Measurements from ENCODE around the gene TCERG1L.
"Not testable (repeated sequence)": the region's sequence is repeated elsewhere in the genome, so short reads cannot be mapped to it uniquely, and the experiment has no call there.

TCERG1L gene

DNA sequence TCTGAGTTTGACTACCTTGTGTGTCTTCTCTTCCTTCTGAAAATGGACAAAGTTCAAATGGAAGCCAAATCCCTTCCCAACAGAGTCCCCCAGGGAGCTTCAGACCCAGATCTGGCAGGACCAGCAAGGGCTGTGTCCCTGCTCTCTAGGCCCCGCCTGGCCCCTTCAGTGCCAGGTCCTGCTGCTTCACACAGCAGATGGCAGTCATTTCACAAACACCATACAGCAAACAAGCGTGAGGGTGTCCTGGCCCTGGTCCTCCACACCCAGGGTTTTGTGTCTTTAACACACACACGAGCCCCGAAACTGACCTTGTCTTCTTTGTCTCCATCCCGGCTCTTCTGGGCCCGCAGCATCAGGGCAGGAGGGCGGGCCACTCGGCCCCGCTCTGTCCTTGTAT is 145.0 kb downstream of the TCERG1L start:
- no peak for DNase-seq (ENCODE audit: low read depth)

DNA sequence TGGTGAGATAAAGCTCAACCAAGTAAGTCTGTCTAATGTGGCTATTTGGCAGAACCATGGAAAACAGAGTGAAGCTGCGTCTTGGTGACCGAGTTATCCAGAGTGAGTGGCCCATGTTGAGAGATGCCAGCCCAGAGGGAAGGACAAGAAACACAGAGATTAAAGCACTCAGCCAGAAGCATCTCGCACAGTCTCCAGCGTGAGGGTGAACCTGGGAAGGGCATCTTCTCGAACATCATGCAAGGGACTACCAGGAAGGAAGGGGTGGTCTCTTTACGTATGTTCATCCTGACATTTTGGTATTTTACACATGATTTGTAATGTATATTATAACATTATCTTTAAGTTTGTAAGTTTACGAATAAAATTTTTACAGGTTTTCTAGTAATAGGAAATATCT is 146.4 kb downstream of the TCERG1L start:
- no peak for DNase-seq (ENCODE audit: low read depth)

DNA sequence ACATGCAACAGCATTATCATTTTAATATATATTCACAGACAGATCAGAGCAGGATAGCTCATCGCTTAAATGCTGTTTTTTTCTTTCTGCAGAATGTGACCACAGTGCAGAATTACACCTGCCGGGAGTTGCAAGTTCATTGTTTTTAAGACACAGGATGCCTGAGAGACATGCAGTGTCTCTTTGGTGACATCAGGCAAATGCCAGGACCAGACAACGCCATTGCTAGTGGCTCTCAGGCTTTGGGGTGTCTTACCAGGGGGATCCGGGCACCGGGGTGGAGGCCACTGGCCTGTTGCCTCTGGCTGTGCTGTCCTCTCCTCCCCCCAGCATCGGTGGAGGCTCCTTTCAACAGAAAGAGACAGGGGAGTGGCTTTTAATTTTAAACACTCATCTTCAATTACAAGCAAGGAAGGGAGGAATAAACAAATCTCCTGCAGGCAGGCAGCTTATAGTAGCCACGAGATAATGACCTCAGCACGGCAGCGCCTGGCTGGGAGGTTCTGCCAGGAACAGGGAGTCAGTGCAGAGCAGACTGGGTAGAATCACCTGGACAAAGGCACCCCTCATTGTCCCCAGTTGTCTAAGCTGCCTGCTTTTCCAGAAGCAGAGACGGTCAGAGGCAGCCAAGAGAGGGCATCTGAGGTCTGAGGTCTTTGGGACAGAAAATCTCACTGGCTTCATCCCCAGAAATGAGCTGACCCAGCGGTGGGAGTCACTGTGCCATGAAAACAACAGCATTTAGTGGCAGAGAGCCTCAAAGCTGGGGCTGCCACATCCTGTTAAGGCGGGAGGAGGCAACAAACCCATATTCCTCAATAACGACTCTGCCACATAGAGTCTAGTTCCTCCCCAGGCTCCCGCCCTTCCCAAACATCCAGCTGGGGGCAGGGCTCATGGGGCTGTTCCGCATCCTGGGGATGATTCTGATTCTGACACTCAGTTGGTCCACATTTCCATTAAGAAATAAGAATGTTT is 148.4 kb downstream of the TCERG1L start:
- no peak for DNase-seq (ENCODE audit: low read depth)

DNA sequence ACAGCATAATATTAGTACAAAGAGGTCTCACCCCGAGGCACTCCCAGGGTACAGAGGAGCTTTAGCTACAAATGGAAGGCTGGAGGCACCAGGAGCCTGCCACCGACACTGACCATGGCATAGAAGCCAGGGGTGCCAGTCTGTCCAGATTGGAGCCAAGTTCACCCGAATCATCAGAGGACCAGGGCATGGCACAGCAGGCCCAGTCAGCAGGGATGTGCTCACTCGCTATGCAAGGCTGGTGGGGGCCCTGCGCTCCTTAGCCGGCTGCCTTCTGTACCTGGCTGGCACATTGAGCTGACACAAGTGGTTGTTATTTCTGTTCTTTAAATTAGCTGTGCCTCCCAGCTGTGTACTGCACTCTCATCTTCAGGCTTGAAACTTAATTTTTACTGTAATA is 149.3 kb downstream of the TCERG1L start:
- no peak for DNase-seq (ENCODE audit: low read depth)

DNA sequence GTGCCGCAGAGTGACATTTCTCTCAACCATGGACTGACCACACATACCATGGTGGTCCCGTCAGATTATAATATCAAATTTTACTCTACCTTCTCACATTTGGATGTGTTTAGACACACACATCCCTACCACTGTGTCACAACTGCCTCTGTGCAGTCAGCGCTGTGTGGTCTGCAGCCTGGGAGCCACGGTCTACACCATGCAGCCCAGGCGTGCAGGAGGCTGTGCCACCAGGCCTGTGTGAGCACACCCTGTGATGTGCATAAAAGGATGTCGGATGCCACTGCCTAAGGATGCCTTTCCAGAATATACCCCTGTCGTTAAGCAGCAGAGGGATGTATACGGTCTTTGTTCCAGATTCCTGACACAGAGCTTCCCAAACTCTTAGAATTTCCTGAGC is 150.4 kb downstream of the TCERG1L start:
- DNase-seq (ENCODE audit: low read depth): no peak

DNA sequence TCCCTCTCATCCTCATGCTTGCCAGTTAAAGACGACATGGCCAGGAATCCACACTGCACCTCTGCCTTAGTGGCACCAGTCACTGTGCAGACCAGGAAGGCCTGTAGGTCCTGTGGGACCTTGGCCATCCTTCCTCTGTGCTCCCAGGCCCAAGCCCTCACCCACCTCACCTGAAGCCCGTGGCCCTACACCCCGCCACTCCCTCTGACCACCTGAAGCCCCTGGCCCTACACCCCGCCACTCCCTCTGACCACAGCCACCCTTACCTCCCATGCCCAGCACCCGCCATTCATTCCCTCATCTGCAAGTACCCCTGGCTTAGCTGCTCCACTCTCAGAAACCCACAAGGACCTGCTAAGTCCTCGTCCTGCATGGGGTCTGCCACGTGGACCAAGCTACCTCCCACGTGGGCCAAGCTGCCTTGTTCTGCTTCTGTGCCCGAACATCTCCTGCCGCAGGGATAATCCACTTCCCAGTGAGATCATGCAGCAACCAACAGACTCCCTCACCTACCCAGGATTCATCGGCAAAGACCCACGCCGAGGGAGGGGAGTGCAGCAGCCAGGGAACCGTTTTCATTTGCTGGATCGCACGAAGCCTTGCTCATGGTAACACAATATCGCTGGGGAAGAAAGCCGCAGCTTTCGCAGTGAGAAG is 151.2 kb downstream of the TCERG1L start:
- no peak for DNase-seq (ENCODE audit: low read depth)

DNA sequence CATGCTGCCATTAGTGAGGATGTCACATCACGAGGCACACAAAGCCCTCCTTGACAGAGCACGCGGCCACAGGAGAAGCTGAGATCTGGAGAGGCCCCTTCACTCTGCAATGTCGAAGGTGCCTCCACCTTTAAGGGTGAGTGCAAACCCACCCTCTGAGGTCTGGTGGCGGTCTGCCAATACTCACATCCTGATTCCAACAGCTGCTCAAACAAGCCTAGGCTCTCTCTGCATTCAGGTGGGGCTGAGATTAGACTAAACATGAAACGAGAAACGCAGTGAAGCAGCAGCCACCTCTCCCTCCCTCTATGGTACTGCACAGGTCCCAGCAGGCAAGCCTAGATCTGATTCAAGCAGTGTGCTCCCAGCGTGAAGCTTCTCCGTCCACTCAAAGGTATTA is 151.8 kb downstream of the TCERG1L start:
- no peak for DNase-seq (ENCODE audit: low read depth)

DNA sequence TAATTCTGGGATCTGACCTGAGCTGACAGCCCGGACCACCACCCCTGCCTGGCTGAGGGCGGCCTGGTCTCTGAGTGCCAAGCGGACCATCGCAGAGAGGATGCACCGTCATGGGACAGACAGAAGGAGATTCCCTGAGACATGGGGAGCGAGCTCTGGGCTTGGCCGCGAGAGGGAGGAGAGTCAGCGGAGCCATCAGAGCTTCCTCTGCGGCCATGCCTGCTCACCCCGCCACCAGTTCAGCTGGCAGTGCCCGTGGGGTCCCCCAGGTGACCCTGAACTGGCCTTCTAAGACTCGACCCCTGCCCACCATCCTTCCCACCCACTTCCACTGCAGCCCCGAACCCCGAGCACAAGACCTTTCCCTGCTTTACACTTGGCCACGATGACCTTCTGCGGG is 152.8 kb downstream of the TCERG1L start:
- no peak for DNase-seq (ENCODE audit: low read depth)

DNA sequence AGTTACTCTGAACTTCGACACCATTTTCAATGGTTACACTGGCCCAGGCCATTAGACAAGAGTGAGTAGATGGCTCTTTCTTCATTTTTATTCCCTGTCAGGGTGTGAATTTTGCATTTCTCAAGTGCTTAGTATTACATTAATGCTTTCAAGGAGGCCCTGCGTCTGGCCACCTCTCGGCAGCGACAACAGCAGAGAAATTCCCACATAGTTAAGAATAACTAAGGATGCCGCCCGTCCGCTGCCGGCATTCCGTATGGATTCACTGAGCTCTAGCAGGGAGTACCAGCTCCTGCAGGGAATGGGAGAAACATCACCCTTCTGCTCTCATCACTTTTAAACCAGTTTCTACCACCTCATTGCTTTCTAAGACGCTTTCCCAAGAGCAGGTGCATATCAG is 153.6 kb downstream of the TCERG1L start:
- no peak for DNase-seq (ENCODE audit: low read depth)

DNA sequence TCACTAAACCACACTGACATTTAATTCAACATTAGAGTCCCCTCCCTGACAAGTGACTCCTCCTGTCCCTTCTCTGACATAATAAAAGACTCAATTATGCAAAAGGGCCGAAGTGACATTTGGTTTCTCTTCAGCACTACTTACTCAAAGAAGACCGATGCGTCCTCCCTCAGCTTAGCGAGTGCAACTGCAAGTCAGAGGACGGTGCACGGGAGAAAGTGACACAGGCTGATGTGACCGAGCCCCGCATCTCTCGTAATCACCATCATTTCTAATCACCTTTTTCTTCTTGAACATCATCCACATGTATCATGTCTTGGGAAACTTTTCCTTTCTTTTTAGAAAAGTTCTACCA is 155.7 kb downstream of the TCERG1L start:
- no peak for DNase-seq (ENCODE audit: low read depth)

DNA sequence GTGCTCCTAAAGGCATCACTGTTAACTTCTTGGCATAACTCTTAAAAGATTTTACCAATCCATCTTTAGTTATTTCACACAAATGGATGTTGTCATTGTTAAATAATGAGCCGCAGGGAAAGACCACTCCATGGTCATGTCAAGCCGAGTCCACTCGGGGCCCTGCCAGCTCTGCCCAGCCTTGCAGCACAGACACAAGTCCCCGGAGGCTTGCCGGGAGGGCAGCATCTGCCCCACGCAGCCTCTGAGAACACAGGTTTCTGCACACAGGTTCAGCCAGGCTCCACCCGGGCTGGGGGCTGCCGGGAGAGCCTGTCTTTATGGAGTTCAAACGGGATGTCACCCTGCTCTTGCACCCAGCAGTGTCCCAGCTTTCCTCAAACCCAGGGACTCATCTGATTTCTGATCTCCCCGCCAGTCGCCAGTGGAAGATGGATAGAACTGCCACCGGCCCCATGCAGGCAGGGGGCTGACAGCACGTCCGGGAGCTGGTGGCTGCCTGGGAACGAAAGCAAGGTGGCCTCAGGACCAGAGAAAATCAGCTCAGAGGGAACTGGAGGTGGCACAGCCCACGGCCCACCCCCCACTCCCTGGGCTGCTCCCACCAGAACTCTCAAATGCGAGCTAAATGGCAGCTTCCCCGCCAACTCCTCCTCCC is 156.2 kb downstream of the TCERG1L start:
- DNase-seq (ENCODE audit: low read depth): no peak

DNA sequence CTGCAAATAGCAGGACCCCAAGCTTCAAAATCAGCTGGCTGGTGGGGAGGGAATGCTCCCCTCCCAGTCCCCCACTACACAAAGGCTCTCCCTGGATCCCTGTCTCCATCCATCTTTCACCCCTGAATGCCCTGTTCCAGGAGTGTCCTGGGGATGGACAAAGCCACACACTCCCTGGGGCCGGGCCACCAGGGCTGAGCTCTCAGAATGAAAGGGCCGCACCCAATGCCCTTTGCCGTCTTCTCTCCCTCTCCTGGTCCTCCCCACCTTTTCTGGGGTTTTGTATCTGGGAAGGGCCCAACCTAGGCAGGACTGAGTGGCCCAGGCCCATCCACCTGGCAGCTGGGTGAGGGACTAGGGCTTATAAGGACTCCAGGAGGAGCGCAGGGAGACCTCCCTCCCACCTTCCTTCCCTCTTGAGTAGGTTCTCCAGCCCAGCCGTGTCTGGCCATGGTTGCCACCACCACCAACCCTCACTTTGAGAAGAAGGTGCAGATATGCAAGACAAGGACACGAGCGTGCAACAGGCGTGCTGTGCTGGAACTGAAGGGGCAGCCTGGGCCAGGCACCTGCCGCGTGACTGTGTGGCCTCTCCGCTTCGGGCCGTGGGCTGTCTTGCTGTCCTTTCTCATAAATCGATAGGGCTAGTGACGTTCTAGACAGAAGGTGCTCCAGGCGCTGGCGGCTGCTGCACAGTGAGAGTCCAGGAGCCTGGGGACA is 157.1 kb downstream of the TCERG1L start:
- no peak for DNase-seq (ENCODE audit: low read depth)

DNA sequence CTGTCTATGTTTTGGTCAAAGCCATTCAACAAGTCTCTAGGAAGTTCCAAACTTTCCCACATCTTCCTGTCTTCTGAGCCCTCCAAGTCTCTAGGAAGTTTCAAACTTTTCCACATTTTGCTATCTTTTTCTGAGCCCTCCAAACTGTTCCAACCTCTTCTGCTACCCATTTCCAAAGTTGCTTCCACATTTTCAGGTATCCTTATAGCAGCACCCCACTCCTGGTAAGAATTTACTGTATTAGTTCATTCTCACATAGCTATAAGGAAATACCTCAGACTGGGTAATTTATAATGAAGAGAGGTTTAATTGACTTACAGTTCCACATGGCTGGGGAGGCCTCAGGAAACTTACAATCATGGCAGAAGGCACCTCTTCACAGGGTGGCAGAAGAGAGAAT is 159.1 kb downstream of the TCERG1L start:
- not testable (repeated sequence) for DNase-seq (ENCODE audit: low read depth)

DNA sequence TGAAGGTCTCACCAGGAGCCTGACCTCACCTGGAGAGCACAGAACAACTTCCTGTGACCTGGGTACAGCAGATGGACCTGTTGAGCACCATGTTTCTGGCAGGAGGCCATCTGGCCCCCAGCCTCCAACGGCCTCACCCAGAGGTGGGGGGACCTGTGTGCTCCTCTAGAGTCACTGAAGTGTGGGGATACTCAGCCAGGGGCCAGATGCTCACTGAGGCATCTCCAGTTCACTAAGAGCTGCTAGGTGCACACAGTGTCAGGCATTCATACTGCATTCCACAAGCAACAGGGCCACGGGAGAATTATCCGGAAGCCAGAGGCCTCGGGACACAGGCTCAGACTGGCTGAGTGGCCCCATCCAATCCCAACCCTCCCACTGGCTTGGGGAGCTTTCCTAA is 161.4 kb downstream of the TCERG1L start:
- no peak for DNase-seq (ENCODE audit: low read depth)

DNA sequence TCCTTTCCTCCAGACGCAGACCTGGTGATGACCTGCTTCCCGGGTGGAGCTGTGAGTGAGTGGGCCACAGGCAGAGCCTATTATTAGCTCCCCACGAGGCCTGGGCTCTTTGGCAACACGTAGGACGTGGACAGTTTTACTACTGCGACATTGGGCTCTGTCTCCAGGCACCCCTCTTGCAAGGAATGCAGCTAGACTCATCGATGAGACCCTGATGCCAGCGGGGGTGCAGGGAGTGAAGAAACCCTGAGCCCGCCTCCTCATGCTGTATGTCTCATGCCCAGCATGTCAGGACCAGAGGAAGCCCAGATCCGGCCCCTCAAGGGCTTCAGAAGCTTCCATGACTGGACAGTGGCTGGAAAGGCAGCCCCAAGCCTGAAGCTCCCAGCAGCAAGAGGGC is 161.9 kb downstream of the TCERG1L start:
- DNase-seq (ENCODE audit: low read depth): no peak

DNA sequence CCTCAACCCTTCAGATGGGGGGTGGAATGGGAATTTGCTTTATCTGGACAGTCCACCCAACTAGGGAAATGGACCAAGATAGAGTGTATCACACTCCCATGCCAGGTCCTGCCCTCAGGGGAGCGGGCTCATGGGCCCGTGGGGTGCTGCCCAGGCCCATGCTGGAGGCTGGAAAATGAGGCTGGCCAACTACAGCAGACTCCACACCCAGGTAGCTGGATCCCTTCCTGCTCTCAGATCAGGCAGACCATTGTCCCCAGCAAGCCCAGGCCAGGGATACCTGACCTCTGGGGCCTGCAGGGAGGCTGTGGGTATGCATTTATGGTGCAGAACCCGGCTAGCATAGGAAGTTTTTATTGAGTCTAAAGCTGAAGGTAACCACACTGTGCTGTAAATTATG is 162.4 kb downstream of the TCERG1L start:
- no peak for DNase-seq (ENCODE audit: low read depth)

DNA sequence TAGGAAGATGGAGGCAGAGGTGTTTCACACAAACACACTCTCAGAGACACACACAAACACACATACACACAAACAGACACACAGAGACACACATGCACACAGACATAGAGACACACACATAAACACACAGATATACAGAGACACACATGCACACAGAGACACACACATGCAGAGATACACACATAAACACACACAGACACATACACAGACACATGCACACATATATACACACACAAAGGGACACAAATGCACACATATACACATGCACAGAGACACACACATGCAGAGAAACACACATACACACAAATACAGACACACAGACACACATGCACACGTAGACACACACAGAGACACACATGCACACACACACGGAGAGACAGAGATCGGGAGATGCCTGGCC is 163.3 kb downstream of the TCERG1L start:
- DNase-seq (ENCODE audit: low read depth): no peak

DNA sequence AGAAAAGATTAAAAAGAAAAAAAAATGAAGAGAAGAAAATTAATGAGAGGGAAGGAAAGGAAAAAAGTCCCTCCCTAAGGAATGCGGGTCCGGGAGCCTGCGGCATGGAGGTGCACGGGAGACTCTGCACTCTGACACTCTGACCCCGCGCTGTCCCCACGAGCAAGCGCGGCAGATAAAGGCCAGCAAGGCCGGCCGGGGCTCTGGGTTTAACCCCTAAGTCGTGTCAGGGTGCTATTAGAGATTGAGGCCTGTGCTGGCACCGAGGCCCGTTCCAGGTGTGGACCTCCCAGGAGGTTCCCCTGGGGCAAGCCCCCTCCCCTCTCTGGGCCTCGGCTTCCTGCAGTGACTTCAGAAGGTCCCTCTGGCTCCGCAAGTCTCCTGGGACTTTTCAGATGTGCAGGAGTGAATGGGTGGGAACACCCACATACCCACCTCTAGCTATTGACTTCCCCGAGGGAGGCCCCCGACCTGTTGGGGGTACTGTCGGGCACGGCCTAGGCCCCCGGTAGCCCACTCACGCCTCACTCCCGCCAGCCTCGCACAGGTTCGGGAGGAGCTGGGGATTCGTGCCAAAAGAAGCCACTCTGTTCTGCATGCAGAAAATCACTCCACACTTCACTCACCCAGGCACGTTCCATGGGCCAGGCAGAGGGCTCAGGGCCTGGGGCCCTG is 164.1 kb downstream of the TCERG1L start:
- DNase-seq (ENCODE audit: low read depth): no peak

DNA sequence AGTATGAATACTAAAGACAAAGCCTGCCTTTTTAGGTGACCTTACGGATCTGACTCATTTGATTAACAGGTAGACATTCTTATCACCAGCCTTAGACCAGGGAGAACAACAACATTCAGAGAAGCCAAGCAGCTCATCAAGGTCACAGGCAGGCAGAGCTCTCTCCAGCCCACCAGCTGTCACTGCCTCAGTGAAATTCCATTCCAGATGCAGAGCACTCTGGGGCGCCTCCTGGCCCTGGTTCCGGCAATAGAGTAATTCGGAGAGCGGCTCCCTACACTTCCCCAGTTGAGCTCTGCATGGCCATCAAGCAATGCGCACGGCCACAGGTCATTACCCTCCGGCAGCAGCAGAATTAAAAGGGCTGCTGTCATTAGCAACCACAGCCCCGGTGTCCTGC is 164.7 kb downstream of the TCERG1L start:
- DNase-seq (ENCODE audit: low read depth): no peak

DNA sequence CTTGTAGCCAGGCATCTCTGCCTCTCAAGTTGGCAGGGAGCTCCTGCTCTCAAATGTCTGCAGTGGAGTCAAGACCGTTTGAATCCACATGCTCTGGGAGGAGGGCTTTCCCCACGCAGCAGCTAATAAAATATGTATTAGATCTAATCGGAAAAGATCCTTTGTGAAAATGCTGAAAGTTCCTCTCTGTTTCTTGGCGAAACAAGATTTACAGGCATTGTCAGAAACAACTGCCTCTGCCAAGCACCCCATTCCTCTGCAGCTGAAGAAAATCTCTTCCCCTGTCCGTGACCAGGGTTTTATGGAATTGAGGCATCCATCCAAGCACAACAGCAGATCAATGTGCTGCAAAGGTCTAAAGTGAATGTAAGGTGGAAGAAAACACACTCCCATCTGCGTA is 165.8 kb downstream of the TCERG1L start:
- DNase-seq (ENCODE audit: low read depth): no peak

DNA sequence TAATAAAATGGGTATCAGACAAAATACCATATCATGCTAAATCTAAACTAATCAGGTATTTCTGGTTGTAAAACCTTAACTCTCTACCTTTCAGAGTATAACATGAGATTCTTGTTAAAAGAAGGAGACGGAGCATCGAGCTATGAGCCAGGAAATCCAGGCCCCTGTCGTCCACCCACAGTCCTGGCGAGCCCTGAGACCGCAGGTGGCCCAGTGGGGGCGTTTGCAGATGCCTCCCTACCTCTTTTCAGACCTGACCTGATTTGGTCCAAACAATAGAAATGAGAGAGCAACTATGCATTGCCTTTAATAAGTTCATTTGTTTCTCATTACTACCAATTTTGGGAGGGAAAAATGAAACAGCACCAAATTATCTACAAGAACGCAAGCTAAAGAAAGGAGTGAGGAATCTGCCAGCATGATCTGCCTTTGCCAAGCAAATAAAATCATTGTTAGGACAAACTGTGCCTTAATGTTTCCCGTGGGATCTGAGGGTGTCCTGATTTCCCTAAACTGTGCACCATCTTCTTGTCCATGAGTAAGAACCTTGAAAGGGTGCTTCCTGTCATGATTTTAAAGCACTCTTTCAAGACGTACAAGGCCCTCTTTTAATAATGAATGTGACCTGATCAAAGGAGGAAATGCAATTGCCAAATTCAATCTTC is 166.7 kb downstream of the TCERG1L start:
- DNase-seq (ENCODE audit: low read depth): no peak

All from CMK (cell line).